Measurements from ENCODE around the gene ZNF215.
"Not testable (repeated sequence)": the region's sequence is repeated elsewhere in the genome, so short reads cannot be mapped to it uniquely, and the experiment has no call there.

Gene ZNF215

DNA sequence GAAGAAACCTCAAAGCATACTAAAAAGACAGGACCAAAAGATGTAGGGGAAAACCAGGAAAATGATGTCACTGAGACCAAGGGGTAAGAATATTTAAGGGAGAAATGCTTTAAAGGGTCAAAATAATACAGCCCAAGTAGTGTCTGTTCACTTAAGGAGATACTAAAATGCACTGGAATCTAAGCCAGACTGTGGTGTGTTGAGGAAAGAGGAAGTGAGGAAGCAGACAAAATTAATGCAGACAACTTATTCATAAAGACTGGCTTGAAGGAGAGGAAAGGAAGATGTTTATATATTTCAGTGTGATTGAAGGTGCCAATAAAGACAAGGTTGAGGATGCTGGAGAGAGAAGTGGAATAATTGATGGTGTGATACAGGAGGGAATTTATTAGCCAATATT is 15.7 kb downstream of the ZNF215 start:
- no peak for DNase-seq (ENCODE audit: low spot score)

DNA sequence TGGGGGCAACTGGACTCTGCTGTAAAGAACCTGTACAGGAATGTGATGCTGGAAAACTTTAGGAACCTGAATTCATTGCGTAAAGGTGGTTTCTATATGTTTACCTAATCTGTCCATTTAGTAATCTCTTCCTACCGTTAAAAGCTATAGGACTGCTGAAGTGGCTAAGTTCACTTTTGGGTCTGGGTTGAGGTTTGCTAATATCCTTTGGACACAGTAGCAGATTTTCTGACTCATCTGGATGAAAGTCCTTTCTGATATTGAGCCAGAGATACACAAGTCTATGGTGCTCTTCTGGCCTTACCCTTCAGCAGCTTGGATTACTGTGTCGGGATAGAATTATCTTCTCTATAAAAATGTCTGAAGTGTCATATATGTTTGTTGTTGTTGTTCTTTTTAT is 16.9 kb downstream of the ZNF215 start:
- no peak for DNase-seq (ENCODE audit: low spot score)

DNA sequence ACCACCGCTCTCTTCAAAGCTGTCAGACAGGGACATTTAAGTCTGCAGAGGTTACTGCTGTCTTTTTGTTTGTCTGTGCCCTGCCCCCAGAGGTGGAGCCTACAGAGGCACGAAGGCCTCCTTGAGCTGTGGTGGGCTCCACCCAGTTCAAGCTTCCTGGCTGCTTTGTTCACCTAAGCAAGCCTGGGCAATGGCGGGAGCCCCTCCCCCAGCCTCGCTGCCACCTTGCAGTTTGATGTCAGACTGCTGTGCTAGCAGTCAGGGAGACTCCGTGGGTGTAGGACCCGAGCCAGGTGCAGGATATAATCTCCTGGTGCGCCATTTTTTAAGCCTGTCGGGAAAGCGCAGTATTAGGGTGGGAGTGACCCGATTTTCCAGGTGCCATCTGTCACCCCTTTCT is 28.0 kb downstream of the ZNF215 start:
- DNase-seq (ENCODE audit: low spot score): not testable (repeated sequence)

DNA sequence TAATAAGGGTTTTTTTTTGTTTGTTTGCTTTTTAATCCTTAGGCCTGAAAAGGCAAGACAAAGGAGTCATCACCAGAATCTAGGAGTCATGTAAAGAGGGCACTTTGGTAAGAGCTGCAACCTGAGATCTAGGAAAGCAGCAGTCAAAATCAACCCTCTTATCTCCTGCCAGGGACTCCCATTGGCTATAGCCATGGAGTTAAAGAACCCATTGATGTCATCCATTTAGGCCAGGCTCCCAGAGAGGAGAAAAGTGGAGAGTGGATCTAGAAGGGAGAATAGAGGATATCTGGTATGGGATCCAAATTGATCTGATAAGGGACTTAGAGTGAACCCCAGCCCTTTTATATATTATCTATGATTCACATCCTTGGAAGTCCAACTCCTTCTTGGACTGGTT is 35.9 kb downstream of the ZNF215 start:
- no peak for DNase-seq (ENCODE audit: low spot score)

DNA sequence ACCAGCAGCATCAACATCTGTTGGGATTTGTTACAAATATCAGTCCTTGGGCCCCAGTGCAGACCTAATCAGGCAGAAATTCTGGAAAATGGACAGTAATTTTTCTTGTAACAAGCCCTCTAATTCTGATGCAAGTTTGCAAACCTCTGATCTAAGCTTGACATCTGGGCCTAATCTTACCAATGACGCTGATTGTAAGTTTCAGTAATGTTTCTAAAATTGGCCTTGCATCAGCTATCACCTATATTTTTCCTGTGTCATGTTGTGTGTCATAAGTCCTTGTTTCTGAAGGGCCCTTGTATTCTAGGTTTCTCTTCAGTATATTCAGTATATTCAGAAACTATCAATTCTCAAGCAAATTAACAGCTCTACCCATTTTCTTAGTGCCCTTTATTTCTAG is 36.4 kb downstream of the ZNF215 start:
- no peak for DNase-seq (ENCODE audit: low spot score)

DNA sequence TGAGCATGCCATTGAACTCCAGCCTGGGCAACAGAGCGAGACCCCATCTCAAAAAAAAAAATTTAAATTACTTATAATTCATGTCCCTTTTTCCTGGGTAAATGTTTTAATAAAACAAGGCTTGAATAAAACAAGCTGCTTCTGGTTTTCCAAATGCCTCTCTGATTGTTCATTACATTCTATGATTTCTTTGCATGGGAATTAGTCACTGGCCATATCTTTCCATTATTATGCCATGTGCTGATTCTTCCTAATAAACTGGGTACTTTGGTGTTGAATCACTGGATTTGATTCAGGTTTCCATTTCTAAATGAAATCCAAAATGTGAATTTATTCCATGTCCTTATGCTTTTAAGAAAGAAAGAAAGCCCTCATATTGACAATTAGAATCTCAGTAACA is 42.6 kb downstream of the ZNF215 start:
- DNase-seq (ENCODE audit: low spot score): no peak

DNA sequence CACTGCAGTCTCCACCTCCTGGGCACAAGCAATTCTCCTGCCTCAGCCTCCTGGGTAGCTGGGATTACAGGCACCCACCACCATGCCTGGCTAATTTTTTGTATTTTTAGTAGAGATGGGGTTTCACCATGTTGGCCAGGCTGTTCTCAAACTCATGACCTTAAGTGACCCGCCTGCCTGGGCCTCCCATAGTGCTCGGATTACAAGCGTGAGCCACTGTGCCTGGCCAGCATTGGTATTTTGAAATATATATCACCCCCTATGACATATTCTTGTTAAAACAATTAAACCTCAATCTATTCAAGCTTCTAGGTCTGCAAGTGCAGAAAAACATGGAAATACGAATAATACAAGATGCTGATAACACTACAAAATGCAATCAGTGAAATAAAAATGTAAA is 43.6 kb downstream of the ZNF215 start:
- DNase-seq (ENCODE audit: low spot score): not testable (repeated sequence)

DNA sequence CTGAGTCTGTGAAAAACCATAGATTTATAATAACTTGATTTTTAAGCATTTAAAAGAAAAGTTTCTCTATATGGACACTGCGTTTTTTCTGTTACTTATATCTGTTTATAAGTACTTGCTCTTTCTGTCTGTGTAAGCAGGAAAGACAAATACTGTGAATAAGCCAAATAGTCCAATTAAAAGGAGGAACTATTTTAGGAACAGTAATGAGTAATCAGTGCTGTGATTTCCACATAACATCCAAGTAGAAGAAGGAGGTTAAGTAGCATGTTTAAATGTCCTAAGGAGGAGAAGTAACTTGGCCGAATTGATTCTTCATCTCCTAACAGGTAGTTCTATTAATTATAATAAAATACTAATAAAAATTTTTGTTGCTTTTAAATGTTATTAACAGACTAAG is 53.1 kb downstream of the ZNF215 start:
- no peak for DNase-seq (ENCODE audit: low spot score)

DNA sequence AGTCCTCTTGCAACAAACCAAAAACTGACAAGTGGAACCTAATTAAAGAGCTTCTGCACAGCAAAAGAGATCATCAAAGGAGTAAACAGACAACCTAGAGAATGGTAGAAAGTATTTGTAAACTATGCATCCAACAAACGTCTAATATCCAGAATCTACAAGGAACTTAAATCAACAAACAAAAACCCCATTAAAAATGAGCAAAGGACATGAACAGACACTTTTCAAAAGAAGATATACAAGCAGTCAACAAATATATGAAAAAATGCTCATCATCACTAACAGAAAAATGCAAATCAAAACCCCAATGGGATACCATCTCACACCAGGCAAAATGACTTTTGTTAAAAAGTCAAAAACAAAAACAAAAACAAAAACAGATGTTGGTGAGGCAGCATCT is 60.3 kb downstream of the ZNF215 start:
- DNase-seq (ENCODE audit: low spot score): no peak

DNA sequence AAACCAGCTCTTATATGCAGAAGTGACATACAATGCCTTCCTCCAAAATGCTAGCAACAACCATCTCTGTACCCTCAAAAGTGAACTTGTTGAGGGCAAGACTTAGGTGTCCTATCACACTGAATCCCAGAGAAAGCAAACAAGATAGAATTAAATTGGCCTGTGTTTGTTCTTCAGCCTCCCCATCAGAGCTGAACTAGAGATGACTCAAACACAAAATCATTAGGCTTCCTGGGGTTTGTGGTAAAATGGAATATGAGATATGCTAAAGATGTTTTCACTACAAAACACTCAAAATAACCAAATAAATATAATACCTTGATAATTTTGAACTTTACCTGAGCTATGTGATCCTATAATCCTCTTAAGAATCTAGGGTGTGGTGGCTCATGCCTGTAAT is 62.3 kb downstream of the ZNF215 start:
- DNase-seq (ENCODE audit: low spot score): no peak

DNA sequence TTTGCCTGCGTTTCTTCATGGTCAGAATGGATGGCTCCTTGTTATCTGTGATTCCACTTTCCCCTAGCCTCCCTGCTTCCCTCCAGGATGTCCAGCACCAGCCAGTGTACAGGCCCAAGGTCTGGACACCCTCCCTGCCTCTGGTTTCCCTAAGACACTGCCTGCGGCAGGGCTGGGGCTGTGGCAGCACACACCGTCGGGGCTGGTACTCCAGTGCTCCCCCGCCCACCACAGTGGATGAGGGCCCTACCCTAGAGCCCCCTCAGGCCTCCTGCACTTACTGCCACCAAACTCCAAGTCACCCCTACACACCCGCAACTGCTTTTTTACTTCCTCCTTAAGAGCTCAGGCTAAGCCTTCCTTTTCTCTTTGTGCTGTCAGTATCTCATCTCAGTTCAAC is 65.0 kb downstream of the ZNF215 start:
- DNase-seq (ENCODE audit: low spot score): no peak

DNA sequence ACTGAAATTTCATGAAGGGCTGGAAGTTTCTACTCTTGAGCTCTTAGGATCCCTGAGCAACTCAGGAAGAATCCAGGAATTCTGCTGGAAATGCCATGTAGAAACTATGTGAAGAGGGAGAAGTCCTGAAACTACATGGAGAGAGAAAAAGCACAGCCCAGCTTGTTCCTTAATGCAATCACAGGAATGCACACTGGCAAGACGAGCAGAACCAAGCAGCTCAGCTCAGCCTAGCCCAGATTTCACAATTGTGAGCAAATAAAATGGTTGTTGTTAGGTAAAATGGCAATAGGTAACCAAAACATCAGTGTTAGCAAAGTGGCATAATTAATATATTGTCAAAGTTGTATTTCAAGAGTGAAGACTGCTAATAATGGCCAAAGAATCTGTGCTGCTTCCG is 65.8 kb downstream of the ZNF215 start:
- DNase-seq (ENCODE audit: low spot score): no peak

DNA sequence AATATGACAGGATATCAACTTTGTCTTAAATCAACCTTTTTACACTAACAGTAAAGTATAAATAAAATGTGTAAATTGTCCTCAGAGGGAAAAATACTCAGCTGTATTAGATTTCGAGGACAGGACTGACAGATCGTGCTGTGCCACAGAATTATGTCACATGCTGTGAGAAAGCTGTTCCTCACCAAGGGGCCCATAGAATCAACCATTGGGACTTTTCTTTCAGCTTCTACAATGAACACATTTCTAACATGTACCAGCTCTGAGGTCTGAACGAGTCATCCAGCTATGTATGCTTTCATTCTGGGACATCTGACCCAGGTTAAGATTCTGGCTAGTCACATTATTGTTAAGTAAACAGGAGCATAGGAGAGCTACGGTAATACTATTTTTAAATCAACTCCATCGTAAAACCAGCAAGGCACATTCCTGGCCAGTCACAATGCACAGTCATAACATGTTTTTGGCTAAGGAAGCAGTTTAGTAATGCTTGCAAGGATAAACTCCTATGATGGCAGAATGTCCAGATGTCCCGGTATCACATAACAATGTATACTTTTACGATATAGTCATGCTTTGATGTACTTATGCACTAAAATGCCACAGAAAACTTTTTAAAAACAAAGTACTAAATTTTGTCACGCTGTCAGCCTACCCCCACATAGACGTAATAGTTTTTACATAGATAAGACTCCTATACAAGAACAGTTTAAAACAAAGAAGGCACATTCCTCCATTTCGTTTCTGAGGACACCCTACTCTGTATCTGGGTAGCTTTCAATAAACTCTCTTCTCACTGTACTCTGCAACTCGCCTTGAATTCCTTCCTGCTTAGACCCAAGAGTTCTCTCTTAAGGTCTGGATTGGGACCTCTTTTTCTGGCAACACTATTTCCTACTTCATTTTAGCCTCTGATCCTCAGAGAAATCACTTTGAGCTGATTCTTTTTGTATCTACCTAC is 66.5 kb downstream of the ZNF215 start:
- DNase-seq (ENCODE audit: low spot score): no peak

DNA sequence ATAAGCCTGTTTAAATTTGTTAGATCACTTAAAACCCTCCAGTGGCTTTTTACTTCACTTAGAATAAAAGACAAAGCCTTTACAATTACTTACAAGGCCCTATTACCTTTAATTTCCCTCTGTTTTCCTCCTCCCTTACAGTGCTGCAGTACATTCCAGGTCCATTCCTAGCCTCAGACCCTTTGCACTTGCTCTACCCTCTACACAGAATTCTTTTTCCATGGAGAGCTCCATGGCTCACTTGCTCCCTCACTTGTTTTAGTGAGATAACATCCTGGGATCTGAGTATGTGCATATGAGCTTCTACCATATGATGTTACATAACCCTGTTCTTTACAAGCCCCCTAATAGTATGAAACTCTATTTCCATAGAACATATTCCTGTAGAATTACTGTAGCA is 69.5 kb downstream of the ZNF215 start:
- no peak for DNase-seq (ENCODE audit: low spot score)

DNA sequence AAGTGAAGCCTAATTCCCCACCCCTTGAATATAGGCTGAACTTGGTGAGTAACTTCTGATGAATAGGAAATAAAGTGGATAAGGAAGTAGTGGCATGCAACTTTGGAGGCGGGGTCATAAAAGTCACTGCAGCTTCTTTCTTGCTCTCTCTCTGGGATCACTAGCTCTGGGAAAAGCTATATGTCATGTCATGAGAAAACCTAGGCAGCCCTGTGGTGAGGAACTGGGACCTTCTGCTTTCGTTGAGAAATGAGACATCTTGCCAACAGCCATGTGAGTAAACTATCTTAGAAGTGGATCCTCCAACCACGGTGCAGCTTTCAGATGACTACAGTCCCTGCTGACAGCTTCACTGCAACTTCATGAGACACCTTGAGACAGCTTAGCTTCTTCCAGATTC is 78.3 kb downstream of the ZNF215 start:
- peak; percentile 30 for DNase-seq (ENCODE audit: low spot score)

All from pons (tissue), 1 donor.